Iris pigment epithelial cell (primary cell): ENCODE data around the gene ARHGEF11.
A peak's percentile ranks its signal among the peaks of the same experiment; 100 is the strongest.

ENCODE experiments used
- DNase-seq: peaks from one replicate; pipeline ENCODE4 v3.0.0-alpha.2; 2011; ENCODE audit warnings: low read depth

Gene ARHGEF11

GRCh38 chr1:157050836-157051235 lies 5.3 kb upstream of the ARHGEF11 start:
- no peak for DNase-seq

- DNase-seq = no peak
Measured at GRCh38 chr1:157047062-157047410, 1.5 kb upstream of the ARHGEF11 start.

- DNase-seq = no peak
Measured at GRCh38 chr1:157044326-157044725, 1.2 kb downstream of the ARHGEF11 start.

GRCh38 chr1:157043685-157044084 lies 1.9 kb downstream of the ARHGEF11 start:
- no peak for DNase-seq

GRCh38 chr1:157042846-157043245 lies 2.7 kb downstream of the ARHGEF11 start:
- peak; percentile 40 for DNase-seq

GRCh38 chr1:157040802-157041201 lies 4.7 kb downstream of the ARHGEF11 start:
- DNase-seq = peak; percentile 94

GRCh38 chr1:157035121-157035520 lies 10.4 kb downstream of the ARHGEF11 start:
- DNase-seq = no peak

- peak; percentile 48 for DNase-seq
Measured at GRCh38 chr1:157034137-157034800, 11.3 kb downstream of the ARHGEF11 start.

GRCh38 chr1:157033357-157033876 lies 12.1 kb downstream of the ARHGEF11 start:
- DNase-seq = no peak

- no peak for DNase-seq
Measured at GRCh38 chr1:157032303-157032702, 13.2 kb downstream of the ARHGEF11 start.

- DNase-seq = no peak
Measured at GRCh38 chr1:157030728-157031127, 14.8 kb downstream of the ARHGEF11 start.

GRCh38 chr1:157028674-157029073 lies 16.9 kb downstream of the ARHGEF11 start:
- no peak for DNase-seq

- peak; percentile 33 for DNase-seq
Measured at GRCh38 chr1:157025856-157026255, 19.7 kb downstream of the ARHGEF11 start.

GRCh38 chr1:157025385-157025784 lies 20.2 kb downstream of the ARHGEF11 start:
- DNase-seq = no peak

- no peak for DNase-seq
Measured at GRCh38 chr1:157021688-157022087, 23.9 kb downstream of the ARHGEF11 start.

GRCh38 chr1:157019457-157019856 lies 26.1 kb downstream of the ARHGEF11 start:
- DNase-seq = no peak

- no peak for DNase-seq
Measured at GRCh38 chr1:157011845-157012244, 33.7 kb downstream of the ARHGEF11 start.

GRCh38 chr1:157008502-157008901 lies 37.0 kb downstream of the ARHGEF11 start:
- peak; percentile 34 for DNase-seq

- no peak for DNase-seq
Measured at GRCh38 chr1:157007306-157007705, 38.2 kb downstream of the ARHGEF11 start.

GRCh38 chr1:157006676-157007075 lies 38.9 kb downstream of the ARHGEF11 start:
- DNase-seq = no peak

- DNase-seq = no peak
Measured at GRCh38 chr1:157005965-157006364, 39.6 kb downstream of the ARHGEF11 start.

- DNase-seq = no peak
Measured at GRCh38 chr1:157004806-157005205, 40.7 kb downstream of the ARHGEF11 start.

- DNase-seq = no peak
Measured at GRCh38 chr1:157004327-157004726, 41.2 kb downstream of the ARHGEF11 start.

GRCh38 chr1:157001304-157001703 lies 44.2 kb downstream of the ARHGEF11 start:
- peak; percentile 54 for DNase-seq
